Osteoblast (primary cell): ENCODE measurements around the gene CHN2. TPM values are rescaled to one million over a fixed set of nuclear protein-coding genes. Genes with fewer than 3 reads are reported as not detected.

Experiments used
- DNase-seq: peaks from one replicate; pipeline ENCODE4 v3.0.0; 2011; ENCODE audit warnings: low spot score, mixed read lengths; ENCODE audit not compliant: insufficient read length; ENCODE audit errors: missing footprints
- H2AFZ ChIP-seq: 2 replicates; pipeline ENCODE4 v1.6.0; 2011; ENCODE audit warnings: mild to moderate bottlenecking, low read length
- H3K27ac ChIP-seq: 2 replicates; pipeline ENCODE4 v1.5.1; 2011; ENCODE audit warnings: mild to moderate bottlenecking, low read depth, low read length, moderate library complexity
- H3K27me3 ChIP-seq: 2 replicates; pipeline ENCODE4 v1.6.0; 2012; ENCODE audit warnings: mild to moderate bottlenecking, control low read depth, inconsistent platforms, low read length, moderate library complexity; ENCODE audit not compliant: insufficient read depth
- H3K36me3 ChIP-seq: 2 replicates; pipeline ENCODE4 v1.5.1; 2011; ENCODE audit warnings: mild to moderate bottlenecking, low read length, control low read depth, moderate library complexity; ENCODE audit not compliant: insufficient read depth
- H3K4me1 ChIP-seq: 2 replicates; pipeline ENCODE4 v1.5.1; 2011; ENCODE audit warnings: mild to moderate bottlenecking, low read length, control low read depth, moderate library complexity; ENCODE audit not compliant: insufficient read depth
- H3K4me2 ChIP-seq: 2 replicates; pipeline ENCODE4 v1.6.0; 2011; ENCODE audit warnings: mild to moderate bottlenecking, low read length; ENCODE audit not compliant: insufficient read depth
- H3K4me3 ChIP-seq: fragments of 200-600 bp; sonication (generic); 3 replicates; pipeline ENCODE4 v1.5.1; 2012; ENCODE audit warnings: mild to moderate bottlenecking, low read length, inconsistent platforms; ENCODE audit not compliant: insufficient read depth
- H3K79me2 ChIP-seq: 2 replicates; pipeline ENCODE4 v1.6.0; 2012; ENCODE audit warnings: mild to moderate bottlenecking, low read length, control low read depth, inconsistent platforms; ENCODE audit not compliant: insufficient read depth
- H3K9me3 ChIP-seq: 2 replicates; pipeline ENCODE4 v1.5.1; 2011; ENCODE audit warnings: low read depth, low read length, control low read depth
- H4K20me1 ChIP-seq: 2 replicates; pipeline ENCODE4 v1.6.0; 2012; ENCODE audit warnings: mild to moderate bottlenecking, low read length, control low read depth; ENCODE audit not compliant: insufficient read depth
- total RNA-seq: library from RNA; depleted of rRNA; stranded (reverse); fragments of >200 nt; gene quantifications from 2 replicates; pipeline ENCODE4 v1.2.3, GENCODE V29; 2012
- TF ChIP-seq, protein P1 (sequence below): IDR thresholded peaks from 2 replicates; pipeline ENCODE4 v1.5.1; 2011; ENCODE audit warnings: mild to moderate bottlenecking, low read depth, low read length, moderate library complexity; ENCODE audit errors: extremely low read depth

The CHN2 gene
- total RNA-seq, 1 donor: under 0.01 TPM

DNA sequence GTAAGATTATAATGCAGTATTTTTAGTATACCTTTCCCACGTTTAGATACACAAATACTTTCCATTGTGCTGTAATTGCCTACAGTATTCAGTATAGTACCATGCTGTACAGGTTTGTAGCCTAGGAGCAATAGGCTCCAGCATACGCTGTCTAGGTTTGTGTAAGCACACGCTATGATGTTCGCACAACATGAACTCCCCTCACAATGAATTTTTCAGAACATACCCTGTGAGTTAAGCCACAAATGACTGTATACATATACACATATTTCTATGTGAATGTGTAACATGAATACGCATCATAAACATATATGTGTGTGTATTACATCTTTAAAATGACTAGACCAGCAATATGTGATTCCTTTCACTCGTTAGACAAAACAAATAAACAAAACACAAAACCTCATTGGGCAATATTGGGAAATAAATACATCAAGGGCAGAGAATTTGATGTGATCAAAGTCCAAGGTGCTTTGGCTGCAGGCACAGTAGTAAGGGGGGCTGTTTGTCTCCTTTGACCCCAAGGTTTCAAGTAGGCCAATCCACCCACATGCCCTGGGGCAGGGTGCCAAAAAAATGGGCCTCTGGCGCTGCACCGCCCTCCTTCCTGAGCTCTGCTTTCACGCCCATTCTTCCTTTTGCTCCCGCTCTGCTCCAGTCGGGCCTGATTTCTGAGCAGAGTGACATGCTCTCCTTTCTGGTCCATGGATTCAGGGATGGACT, 33.9 kb downstream of the CHN2 start:
- Histone ChIP-seq H3K4me1 (no peaks in the 10 kb centered on the region), H3K79me2 (no peaks in the 10 kb centered on the region), H2AFZ (no peak overlapping the region), H3K4me3 (no peak overlapping the region), H4K20me1 (no peaks in the 10 kb centered on the region), H3K27me3 (peaks cover 15% of the 10 kb centered on the region), H3K9me3 (no peaks in the 10 kb centered on the region), H3K4me2 (no peak overlapping the region), H3K36me3 (no peaks in the 10 kb centered on the region), H3K27ac (no peak overlapping the region)
- TF ChIP-seq, protein P1, sequence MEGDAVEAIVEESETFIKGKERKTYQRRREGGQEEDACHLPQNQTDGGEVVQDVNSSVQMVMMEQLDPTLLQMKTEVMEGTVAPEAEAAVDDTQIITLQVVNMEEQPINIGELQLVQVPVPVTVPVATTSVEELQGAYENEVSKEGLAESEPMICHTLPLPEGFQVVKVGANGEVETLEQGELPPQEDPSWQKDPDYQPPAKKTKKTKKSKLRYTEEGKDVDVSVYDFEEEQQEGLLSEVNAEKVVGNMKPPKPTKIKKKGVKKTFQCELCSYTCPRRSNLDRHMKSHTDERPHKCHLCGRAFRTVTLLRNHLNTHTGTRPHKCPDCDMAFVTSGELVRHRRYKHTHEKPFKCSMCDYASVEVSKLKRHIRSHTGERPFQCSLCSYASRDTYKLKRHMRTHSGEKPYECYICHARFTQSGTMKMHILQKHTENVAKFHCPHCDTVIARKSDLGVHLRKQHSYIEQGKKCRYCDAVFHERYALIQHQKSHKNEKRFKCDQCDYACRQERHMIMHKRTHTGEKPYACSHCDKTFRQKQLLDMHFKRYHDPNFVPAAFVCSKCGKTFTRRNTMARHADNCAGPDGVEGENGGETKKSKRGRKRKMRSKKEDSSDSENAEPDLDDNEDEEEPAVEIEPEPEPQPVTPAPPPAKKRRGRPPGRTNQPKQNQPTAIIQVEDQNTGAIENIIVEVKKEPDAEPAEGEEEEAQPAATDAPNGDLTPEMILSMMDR: no peak
- no peak for DNase-seq

DNA sequence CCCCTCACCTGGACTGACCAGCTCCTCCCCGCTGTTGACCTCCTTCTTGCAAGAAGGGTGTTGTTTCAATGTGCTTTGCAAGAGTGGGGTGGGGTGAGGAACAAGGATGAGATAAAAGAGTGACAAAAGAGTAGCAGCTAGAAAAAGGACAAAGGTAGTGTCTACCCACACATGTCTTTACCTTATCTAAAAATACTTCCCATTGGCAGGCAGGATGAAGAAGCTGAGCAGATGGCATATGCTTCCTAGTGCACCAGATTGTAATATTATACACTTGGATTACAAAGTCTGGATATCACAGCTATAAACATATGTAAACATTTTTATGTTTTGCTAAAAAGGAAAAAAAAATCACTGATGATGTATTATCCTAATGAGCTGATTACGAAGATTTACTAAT, 34.5 kb downstream of the CHN2 start:
- no peaks in the 10 kb centered on the region for H3K4me1 ChIP-seq
- no peaks in the 10 kb centered on the region for H3K36me3 ChIP-seq
- no peak overlapping the region for H3K4me2 ChIP-seq
- H3K27me3 ChIP-seq: peaks cover 15% of the 10 kb centered on the region
- no peaks in the 10 kb centered on the region for H4K20me1 ChIP-seq
- no peaks in the 10 kb centered on the region for H3K79me2 ChIP-seq
- no peak overlapping the region for H2AFZ ChIP-seq
- TF ChIP-seq, protein P1: no peak
- no peak overlapping the region for H3K4me3 ChIP-seq
- no peak for DNase-seq
- no peaks in the 10 kb centered on the region for H3K9me3 ChIP-seq
- no peak overlapping the region for H3K27ac ChIP-seq

DNA sequence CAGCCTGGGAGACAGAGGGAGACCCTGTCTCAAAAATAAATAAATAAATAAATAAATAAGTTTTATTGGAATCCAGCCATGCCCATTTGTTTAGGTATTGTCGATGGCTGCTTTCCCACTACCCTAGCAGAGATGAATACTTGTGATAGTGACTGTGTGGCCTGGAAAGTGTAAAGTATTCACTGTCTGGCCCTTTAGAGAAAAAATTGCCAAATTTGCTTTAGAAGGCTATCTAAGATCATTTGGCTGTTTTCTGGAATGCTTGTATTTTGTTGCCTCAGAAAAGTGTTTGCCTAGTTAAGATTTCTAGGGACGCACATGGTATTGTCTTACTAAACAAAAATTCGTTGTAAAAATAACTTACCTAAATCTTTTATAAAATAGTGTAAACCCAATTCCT, 35.4 kb downstream of the CHN2 start:
- no peaks in the 10 kb centered on the region for H3K79me2 ChIP-seq
- no peak for DNase-seq
- H2AFZ ChIP-seq: no peak overlapping the region
- H3K4me2 ChIP-seq: no peak overlapping the region
- H3K4me1 ChIP-seq: no peaks in the 10 kb centered on the region
- no peaks in the 10 kb centered on the region for H4K20me1 ChIP-seq
- H3K36me3 ChIP-seq: no peaks in the 10 kb centered on the region
- no peak overlapping the region for H3K4me3 ChIP-seq
- peaks cover 15% of the 10 kb centered on the region for H3K27me3 ChIP-seq
- H3K27ac ChIP-seq: no peak overlapping the region
- no peaks in the 10 kb centered on the region for H3K9me3 ChIP-seq
- TF ChIP-seq, protein P1: no peak

- TF ChIP-seq, protein P1: no peak
- H3K36me3 ChIP-seq: no peaks in the 10 kb centered on the region
- DNase-seq: no peak
- no peaks in the 10 kb centered on the region for H3K4me1 ChIP-seq
- no peaks in the 10 kb centered on the region for H4K20me1 ChIP-seq
- H3K79me2 ChIP-seq: no peaks in the 10 kb centered on the region
- H2AFZ ChIP-seq: no peak overlapping the region
- no peaks in the 10 kb centered on the region for H3K9me3 ChIP-seq
- no peak overlapping the region for H3K4me3 ChIP-seq
- H3K27me3 ChIP-seq: peaks cover 15% of the 10 kb centered on the region
- H3K27ac ChIP-seq: no peak overlapping the region
- no peak overlapping the region for H3K4me2 ChIP-seq
These were observed 36.3 kb downstream of the CHN2 start for GRCh38 chr7:29230871-29231345.
